CD4-positive, alpha-beta T cell (primary cell): ENCODE data around the gene CHIC2. TPM values are rescaled to one million over a fixed set of nuclear protein-coding genes. Genes with fewer than 3 reads are reported as not detected.
A peak's percentile ranks its signal among the peaks of the same experiment; 100 is the strongest.

ENCODE experiments used
- ATAC-seq: fragments of 200-7000 bp; cut with Tn5 transposase; one replicate; pipeline ENCODE4 v1.10.0; 2022; ENCODE audit warnings: mild to moderate bottlenecking; ENCODE audit not compliant: poor library complexity
- CTCF ChIA-PET: fragments of 350-600 bp; sonication (Branson Sonifier 250); formaldehyde crosslinking; loops from one replicate; lab custom pipeline; 2021; ENCODE audit warnings: antibody characterized with exemption, inconsistent platforms; lab: Charles Lee
- POLR2A ChIA-PET: fragments of 350-600 bp; sonication (Branson Sonifier 250); formaldehyde crosslinking; loops from one replicate; lab custom pipeline; 2021; ENCODE audit warnings: antibody characterized with exemption, inconsistent platforms; lab: Charles Lee
- DNase-seq, 14 experiments: peaks; one replicate each; pipeline ENCODE4 v3.0.0-alpha.2; 2013 to 2020; ENCODE audit warnings: mixed read lengths in 2 of 14
- H3K27ac ChIP-seq, 2 donors: one replicate each; pipeline versions ENCODE4 v1.5.1 to v1.7.0; 2013; ENCODE audit warnings: low read length in 2 of 2, low read depth in 1 of 2, mild to moderate bottlenecking in 1 of 2
- H3K27me3 ChIP-seq, 2 experiments: 1 replicate in 1 of 2; 2 replicates in 1 of 2; pipeline versions ENCODE4 v1.6.1 to v1.7.0; 2013; ENCODE audit warnings: low read length in 2 of 2, control low read depth in 1 of 2, mild to moderate bottlenecking in 1 of 2, moderate library complexity in 1 of 2; ENCODE audit not compliant: insufficient read depth in 2 of 2, control insufficient read depth in 1 of 2
- H3K36me3 ChIP-seq: one replicate; pipeline ENCODE4 v1.6.1; 2013; ENCODE audit warnings: low read length, control low read depth; ENCODE audit not compliant: insufficient read depth
- H3K4me1 ChIP-seq: one replicate; pipeline ENCODE4 v1.6.1; 2013; ENCODE audit warnings: low read length, control low read depth; ENCODE audit not compliant: insufficient read depth
- H3K4me3 ChIP-seq: one replicate; pipeline ENCODE4 v1.5.1; 2013; ENCODE audit warnings: mild to moderate bottlenecking, low read length, moderate library complexity
- H3K9me3 ChIP-seq, 2 experiments: 1 replicate in 1 of 2; 2 replicates in 1 of 2; pipeline versions ENCODE4 v1.6.1 to v1.7.0; 2013; ENCODE audit warnings: low read length in 2 of 2, mild to moderate bottlenecking in 2 of 2, control low read depth in 1 of 2, moderate library complexity in 1 of 2; ENCODE audit not compliant: control insufficient read depth in 1 of 2, insufficient read depth in 1 of 2
- H3K27ac Mint-ChIP-seq: one replicate; pipeline ENCODE4 v1.8.0; 2020; ENCODE audit warnings: mixed read lengths
- H3K27me3 Mint-ChIP-seq: one replicate; pipeline ENCODE4 v1.8.0; 2021; ENCODE audit warnings: mixed read lengths
- H3K36me3 Mint-ChIP-seq: one replicate; pipeline ENCODE4 v1.8.0; 2021; ENCODE audit warnings: low read depth, mixed read lengths
- H3K4me1 Mint-ChIP-seq: one replicate; pipeline ENCODE4 v1.8.0; 2021; ENCODE audit warnings: low read depth, mixed read lengths
- H3K4me3 Mint-ChIP-seq: one replicate; pipeline ENCODE4 v1.8.0; 2020; ENCODE audit warnings: mild to moderate bottlenecking, mixed read lengths
- H3K9me3 Mint-ChIP-seq: one replicate; pipeline ENCODE4 v1.8.0; 2020; ENCODE audit warnings: mixed read lengths
- intact Hi-C, 2 experiments: fragments of 100-400 bp; cut with DNase I in 1 of 2; cut with micrococcal nuclease in 1 of 2; formaldehyde crosslinking; loops; one replicate each; pipeline versions ENCODE4 v1.15.1 to v1.9.0; 2023 to 2025; cut with DNase I, micrococcal nuclease
- total RNA-seq, 174 experiments: library from RNA in 2 of 174; stranded (reverse) in 2 of 174; gene quantifications; one replicate each; pipeline ENCODE4 v1.2.3 and lab custom pipeline; 2021 to 2026
- TF ChIP-seq, protein P1 (sequence below): fragments of 200-600 bp; IDR thresholded peaks from one replicate; pipeline ENCODE4 v1.8.0; 2022; ENCODE audit warnings: antibody characterized with exemption, mild to moderate bottlenecking

CHIC2 gene
- total RNA-seq, 2 experiments from 2014 or later, result 53.8 to 59.2 TPM

DNA sequence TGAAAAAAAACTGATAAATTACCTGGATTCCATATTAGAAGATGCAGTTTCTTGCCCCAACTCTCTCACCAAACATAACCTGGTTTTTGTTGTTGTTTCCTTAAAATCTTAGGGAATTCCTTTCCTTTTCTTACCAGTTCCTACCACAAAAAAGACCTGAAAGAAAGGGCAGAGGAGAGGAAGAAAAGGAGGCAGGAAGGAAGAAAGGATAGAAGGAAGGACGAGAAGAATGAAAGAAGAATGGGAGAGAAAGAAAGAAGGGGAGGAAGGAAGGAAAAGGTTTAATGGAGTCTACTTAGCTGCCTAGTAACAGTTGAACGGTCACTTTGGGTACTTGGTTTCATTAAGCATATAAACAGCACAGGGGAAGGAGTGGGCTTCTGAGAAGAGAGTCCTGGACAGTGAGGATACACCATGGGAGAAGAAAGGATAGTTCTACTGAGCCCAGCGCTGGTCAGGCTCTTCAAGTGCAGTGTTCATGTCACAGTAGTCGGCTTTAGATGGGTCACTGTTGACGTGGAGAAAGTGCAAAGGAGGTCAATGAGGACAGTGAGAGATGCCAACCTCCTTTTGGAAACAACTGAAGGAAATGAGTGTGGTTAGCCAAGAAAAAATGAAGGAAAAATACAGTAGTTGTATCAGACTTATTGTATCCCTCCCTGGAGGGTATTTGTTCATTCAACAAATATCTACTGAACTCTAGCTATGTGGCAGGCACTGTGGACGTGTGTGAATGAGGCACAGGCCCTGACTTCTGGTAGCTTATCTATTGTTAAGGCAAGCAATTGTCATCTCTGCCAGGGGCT, 1.1 kb upstream of the CHIC2 start:
- TF ChIP-seq, protein P1, sequence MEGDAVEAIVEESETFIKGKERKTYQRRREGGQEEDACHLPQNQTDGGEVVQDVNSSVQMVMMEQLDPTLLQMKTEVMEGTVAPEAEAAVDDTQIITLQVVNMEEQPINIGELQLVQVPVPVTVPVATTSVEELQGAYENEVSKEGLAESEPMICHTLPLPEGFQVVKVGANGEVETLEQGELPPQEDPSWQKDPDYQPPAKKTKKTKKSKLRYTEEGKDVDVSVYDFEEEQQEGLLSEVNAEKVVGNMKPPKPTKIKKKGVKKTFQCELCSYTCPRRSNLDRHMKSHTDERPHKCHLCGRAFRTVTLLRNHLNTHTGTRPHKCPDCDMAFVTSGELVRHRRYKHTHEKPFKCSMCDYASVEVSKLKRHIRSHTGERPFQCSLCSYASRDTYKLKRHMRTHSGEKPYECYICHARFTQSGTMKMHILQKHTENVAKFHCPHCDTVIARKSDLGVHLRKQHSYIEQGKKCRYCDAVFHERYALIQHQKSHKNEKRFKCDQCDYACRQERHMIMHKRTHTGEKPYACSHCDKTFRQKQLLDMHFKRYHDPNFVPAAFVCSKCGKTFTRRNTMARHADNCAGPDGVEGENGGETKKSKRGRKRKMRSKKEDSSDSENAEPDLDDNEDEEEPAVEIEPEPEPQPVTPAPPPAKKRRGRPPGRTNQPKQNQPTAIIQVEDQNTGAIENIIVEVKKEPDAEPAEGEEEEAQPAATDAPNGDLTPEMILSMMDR, result no peak
- Mint-ChIP-seq H3K36me3 (peaks cover 27% of the 10 kb centered on the region), H3K27ac (peak overlapping the region; percentile 90), H3K4me3 (peak overlapping the region; percentile 86), H3K27me3 (no peaks in the 10 kb centered on the region), H3K4me1 (peaks cover 46% of the 10 kb centered on the region), H3K9me3 (no peaks in the 10 kb centered on the region)
- no peaks in the 10 kb centered on the region for H3K36me3 ChIP-seq
- H3K4me1 ChIP-seq, result peaks cover 8% of the 10 kb centered on the region
- no peak for ATAC-seq
- H3K4me3 ChIP-seq, result peak overlapping the region; percentile 67
- ChIA-PET POLR2A (interaction anchor here (1.0 to 1.2 kb wide), 2 partner anchors 8 to 26 kb away, joined by 3 read pairs; no protein-coding TSS in a partner anchor), CTCF (no interaction called here)
- H3K27ac ChIP-seq, result peak overlapping the region; percentile 67 to 72
- no peaks in the 10 kb centered on the region for H3K9me3 ChIP-seq
- intact Hi-C loops, result loop anchor here (2.0 to 10.0 kb wide), 4 partner anchors 27 to 1889 kb away; no protein-coding TSS in a partner anchor
- DNase-seq, result peak in 2 of 14 experiments; percentile 7 to 16
- no peaks in the 10 kb centered on the region for H3K27me3 ChIP-seq

DNA sequence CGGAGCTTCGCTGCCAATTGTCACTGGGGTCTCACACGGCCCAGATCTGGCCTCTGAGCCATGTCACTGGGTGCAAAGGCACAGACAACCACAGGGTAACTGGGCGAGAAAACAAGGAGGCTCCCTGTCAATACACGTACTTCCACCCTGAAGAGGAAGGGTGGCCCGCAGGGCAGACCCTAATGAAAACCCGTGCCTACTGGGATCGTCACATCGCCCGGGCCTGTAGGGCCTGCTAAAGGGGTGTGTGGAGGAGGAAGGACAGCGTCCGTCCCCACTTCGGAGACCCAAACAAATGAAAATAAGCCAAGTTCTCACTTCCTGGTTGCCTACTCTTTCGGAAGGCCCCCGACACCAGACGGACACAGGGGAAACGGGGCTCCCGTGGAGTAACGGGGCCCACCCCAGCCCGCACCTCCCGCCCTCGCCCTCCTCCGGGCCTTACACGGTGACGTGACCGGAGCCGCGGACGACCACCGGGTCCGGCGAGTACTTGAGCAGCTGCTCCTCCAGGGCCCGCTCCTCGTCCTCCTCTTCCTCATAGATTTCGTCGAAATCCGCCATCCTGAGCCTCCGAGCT, 578 bp downstream of the CHIC2 start:
- peak overlapping the region; percentile 90 for H3K27ac Mint-ChIP-seq
- CTCF ChIA-PET, result interaction anchor here (1.9 kb wide), 1 partner anchor 50 kb away, joined by 6 read pairs; no protein-coding TSS in a partner anchor

DNA sequence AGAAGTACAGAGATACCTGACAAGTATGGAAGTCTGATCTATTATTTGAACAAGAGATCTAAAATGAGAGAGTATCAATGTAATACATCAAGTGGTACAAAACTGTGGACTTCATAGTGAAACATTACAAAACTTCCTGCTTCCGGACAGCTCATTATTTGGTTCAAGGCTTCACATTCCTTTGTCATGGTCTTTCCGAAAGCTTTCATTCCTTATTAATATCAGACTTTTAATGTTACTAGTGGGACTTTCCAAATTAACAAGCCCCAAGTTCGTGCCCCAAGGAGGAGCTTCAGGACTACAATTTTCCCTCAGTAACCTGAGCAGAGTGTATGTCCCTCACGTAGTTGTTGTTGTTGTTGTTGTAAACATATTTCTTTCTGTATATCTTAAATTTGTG, 1.2 kb downstream of the CHIC2 start:
- peak overlapping the region; percentile 97 for H3K4me3 Mint-ChIP-seq
- intact Hi-C loops, result loop anchor here in 1 of 2 experiments (5.0 to 10.0 kb wide), 2 partner anchors 36 to 1892 kb away; no protein-coding TSS in a partner anchor
- peaks cover 62% of the 10 kb centered on the region for H3K4me1 Mint-ChIP-seq
- peak overlapping the region; percentile 90 for H3K27ac Mint-ChIP-seq
- TF ChIP-seq, protein P1, result no peak
- H3K36me3 Mint-ChIP-seq, result peaks cover 37% of the 10 kb centered on the region
- DNase-seq (peak in 3 of 14 experiments; percentile 14 to 52 (median 46)), ATAC-seq (no peak)
- H3K27me3 Mint-ChIP-seq, result no peaks in the 10 kb centered on the region
- Histone ChIP-seq H3K9me3 (no peaks in the 10 kb centered on the region), H3K4me3 (peak overlapping the region; percentile 89), H3K27me3 (no peaks in the 10 kb centered on the region), H3K27ac (peak overlapping the region; percentile 88 to 99), H3K4me1 (peaks cover 12% of the 10 kb centered on the region), H3K36me3 (no peaks in the 10 kb centered on the region)
- ChIA-PET POLR2A (interaction anchor here (0.6 to 2.6 kb wide), 8 partner anchors 30 to 697 kb away, joined by 3 to 10 read pairs (median 4); partner anchors contain the start of gene GSX2), CTCF (interaction anchor here (1.3 to 1.9 kb wide), 2 partner anchors 9 to 50 kb away, joined by 3 to 6 read pairs; no protein-coding TSS in a partner anchor)
- H3K9me3 Mint-ChIP-seq, result no peaks in the 10 kb centered on the region

More for the DNA sequence above, 578 bp downstream of the CHIC2 start:
- intact Hi-C loops, result loop anchor here (2.0 to 10.0 kb wide), 3 partner anchors 29 to 1891 kb away; no protein-coding TSS in a partner anchor
- H3K4me3 Mint-ChIP-seq, result peak overlapping the region; percentile 97
- no peaks in the 10 kb centered on the region for H3K9me3 Mint-ChIP-seq
- H3K9me3 ChIP-seq, result no peaks in the 10 kb centered on the region
- H3K27ac ChIP-seq, result peak overlapping the region; percentile 88 to 99
- peaks cover 56% of the 10 kb centered on the region for H3K4me1 Mint-ChIP-seq
- POLR2A ChIA-PET, result interaction anchor here (1.0 to 2.6 kb wide), 6 partner anchors 29 to 697 kb away, joined by 3 to 10 read pairs (median 4); partner anchors contain the start of gene GSX2
- no peaks in the 10 kb centered on the region for H3K36me3 ChIP-seq
- H3K36me3 Mint-ChIP-seq, result peaks cover 35% of the 10 kb centered on the region
- H3K4me3 ChIP-seq, result peak overlapping the region; percentile 89
- H3K27me3 ChIP-seq, result no peaks in the 10 kb centered on the region
- no peaks in the 10 kb centered on the region for H3K27me3 Mint-ChIP-seq
- peaks cover 12% of the 10 kb centered on the region for H3K4me1 ChIP-seq
- DNase-seq (peak in 11 of 14 experiments; percentile 7 to 63 (median 29)), ATAC-seq (peak; percentile 21)
- TF ChIP-seq, protein P1, result no peak
